ENCODE results near the gene EML5.

DNA sequence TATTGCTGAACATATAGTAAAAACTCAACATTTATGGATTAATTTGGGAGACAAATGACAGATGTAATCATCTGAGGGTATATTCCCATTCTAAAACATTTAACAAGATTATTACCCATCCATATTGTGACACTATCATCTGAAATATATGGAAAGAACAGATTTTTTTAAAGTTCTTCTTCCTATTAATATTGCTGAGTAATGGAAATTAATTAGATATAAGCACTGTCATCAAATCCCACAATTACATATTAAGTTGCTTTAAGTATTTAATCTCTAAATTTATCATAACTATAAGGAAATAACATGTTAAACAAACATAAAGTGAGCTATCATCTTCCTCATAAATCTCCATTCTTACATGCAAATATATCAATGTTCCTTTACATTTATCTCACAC lies 22.0 kb downstream of the EML5 start:
- TF ChIP-seq POLR2A (IDR thresholded peaks at IDR 0.05) = no peak
- TF ChIP-seq, protein P1, sequence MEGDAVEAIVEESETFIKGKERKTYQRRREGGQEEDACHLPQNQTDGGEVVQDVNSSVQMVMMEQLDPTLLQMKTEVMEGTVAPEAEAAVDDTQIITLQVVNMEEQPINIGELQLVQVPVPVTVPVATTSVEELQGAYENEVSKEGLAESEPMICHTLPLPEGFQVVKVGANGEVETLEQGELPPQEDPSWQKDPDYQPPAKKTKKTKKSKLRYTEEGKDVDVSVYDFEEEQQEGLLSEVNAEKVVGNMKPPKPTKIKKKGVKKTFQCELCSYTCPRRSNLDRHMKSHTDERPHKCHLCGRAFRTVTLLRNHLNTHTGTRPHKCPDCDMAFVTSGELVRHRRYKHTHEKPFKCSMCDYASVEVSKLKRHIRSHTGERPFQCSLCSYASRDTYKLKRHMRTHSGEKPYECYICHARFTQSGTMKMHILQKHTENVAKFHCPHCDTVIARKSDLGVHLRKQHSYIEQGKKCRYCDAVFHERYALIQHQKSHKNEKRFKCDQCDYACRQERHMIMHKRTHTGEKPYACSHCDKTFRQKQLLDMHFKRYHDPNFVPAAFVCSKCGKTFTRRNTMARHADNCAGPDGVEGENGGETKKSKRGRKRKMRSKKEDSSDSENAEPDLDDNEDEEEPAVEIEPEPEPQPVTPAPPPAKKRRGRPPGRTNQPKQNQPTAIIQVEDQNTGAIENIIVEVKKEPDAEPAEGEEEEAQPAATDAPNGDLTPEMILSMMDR (IDR thresholded peaks at IDR 0.05) = no peak

Measured in testis (tissue), 2 donors.